Islet precursor cell (in vitro differentiated cells): ENCODE results near the gene KIRREL1.
A peak's percentile ranks its signal among the peaks of the same experiment; 100 is the strongest.

ENCODE experiments used
- DNase-seq: peaks from one replicate; pipeline ENCODE4 v3.0.0-alpha.2; 2018

Gene KIRREL1

GRCh38 chr1:158077411-158078256 is 84.2 kb downstream of the KIRREL1 start:
- no peak for DNase-seq

- DNase-seq, result no peak
Measured at GRCh38 chr1:158078569-158079080, 85.2 kb downstream of the KIRREL1 start.

- DNase-seq, result no peak
Measured at GRCh38 chr1:158080066-158080465, 86.6 kb downstream of the KIRREL1 start.

DNA sequence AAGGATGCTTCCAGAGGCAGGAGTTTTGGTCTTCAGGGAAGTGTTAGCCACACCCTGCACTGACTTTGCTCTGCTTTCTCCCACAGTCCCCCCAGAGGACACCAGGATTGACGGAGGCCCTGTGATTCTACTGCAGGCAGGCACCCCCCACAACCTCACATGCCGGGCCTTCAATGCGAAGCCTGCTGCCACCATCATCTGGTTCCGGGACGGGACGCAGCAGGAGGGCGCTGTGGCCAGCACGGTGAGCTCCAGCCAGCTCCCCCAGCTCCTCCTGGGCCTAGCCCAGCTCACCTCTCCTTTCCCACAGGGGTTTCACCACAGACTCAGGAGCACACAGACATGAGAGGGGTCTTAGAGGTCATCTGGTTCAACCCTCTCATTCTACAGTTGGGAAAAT is 90.9 kb downstream of the KIRREL1 start:
- DNase-seq, result no peak

- DNase-seq, result no peak
Measured at GRCh38 chr1:158084747-158085146, 91.3 kb downstream of the KIRREL1 start.

DNA sequence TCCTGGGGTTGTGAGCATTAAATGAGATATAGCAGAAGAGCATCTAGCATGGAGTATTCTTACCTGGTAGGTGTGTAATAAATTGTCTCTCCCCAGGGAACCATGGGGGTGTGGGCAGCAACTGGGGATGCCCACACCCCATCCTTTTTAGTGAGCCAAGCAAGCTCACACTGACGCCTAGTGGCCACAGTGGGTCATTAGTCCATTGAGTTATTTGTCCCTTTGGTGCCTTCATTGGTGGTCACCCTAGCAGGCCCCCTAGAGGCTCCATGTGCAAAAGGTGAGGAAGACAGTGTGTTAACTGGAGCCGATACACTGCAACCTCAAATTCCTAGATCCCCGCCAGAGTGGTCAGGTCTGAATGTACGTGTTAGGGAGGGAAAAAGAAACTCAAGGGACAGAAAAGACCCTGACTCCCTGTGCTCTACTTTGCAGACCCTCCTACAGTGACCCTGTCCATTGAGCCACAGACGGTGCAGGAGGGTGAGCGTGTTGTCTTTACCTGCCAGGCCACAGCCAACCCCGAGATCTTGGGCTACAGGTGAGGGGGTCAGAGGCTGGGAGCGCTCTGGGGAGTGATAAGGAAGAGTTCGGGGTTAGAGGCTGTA is 94.0 kb downstream of the KIRREL1 start:
- peak; percentile 90 for DNase-seq

DNA sequence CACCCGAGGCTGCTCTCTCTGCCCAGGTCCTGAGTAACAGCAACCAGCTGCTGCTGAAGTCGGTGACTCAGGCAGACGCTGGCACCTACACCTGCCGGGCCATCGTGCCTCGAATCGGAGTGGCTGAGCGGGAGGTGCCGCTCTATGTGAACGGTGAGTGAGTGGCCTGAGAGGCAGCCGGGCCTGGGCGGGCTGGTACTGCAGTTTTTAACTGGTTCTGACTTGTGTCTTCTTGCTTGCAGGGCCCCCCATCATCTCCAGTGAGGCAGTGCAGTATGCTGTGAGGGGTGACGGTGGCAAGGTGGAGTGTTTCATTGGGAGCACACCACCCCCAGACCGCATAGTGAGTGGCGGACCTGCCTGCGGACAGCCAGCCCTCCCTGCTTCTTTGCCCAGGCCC is 96.0 kb downstream of the KIRREL1 start:
- no peak for DNase-seq

GRCh38 chr1:158089925-158090637 is 96.6 kb downstream of the KIRREL1 start:
- DNase-seq, result no peak

GRCh38 chr1:158093376-158093775 is 99.9 kb downstream of the KIRREL1 start:
- no peak for DNase-seq

DNA sequence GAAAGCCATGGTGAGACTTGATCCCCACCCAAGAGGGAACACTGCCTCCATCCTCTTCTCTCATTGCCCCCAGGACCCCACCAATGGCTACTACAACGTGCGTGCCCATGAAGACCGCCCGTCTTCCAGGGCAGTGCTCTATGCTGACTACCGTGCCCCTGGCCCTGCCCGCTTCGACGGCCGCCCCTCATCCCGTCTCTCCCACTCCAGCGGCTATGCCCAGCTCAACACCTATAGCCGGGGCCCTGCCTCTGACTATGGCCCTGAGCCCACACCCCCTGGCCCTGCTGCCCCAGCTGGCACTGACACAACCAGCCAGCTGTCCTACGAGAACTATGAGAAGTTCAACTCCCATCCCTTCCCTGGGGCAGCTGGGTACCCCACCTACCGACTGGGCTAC is 101.1 kb downstream of the KIRREL1 start:
- DNase-seq, result no peak

- DNase-seq, result no peak
Measured at GRCh38 chr1:158095737-158096335, 102.4 kb downstream of the KIRREL1 start.

DNA sequence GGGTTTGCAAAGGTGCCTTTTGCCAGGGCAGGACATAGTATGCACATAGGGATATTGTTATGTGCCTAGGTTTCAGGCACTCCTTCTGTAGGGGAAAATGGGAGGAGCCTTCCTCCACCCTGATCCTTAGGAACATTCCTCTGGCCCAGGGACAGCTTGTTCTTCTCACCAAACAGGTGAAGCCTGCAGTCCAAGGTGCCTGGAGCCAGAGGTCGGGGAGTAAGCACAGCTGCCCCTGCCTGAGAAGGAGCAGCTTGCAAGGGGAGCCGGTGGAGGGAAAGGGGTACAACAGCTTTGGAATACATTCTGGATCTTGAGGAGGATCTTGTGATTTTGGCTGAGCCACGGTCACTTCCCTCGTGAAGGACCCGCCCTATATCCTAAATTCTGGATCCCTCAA is 104.8 kb downstream of the KIRREL1 start:
- DNase-seq, result no peak

DNA sequence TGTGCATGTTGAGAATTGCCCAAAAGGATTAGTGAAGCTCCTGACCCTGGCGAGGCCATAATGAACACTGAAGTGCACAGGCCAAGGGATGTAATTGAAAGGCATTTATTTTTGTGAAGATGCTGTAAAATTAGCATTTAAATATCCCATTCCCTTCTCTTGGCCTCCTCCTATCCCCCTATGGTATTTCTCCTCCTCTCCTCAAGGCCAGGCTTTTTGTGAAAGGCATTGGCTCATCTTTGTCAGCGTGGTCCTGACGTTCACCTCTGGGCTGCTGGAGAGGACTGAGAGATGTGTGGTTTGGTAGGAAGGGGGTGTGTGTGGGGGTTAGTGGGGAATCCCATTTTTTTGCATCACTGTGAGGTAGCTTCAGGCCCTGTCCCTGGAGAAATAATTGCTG is 105.7 kb downstream of the KIRREL1 start:
- DNase-seq, result no peak

DNA sequence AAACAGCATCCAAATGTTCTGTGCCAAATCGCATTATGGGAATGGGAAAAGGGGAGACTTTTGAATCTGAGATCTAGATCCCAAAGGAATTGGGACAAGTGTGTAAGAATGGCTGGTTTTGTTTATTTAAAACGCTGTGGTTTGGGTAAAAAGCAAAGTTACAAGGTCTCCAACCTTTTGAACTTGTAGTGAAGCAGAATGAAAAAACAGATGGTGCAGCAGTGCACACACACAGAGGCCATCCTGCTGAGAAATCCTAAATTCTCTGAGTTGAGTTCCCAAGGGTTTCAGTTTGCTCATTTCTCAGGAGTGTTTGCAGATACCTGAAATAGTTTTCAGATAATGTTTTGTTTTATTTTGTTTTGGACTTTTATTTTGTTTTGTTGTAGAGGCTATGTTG is 107.1 kb downstream of the KIRREL1 start:
- DNase-seq, result no peak

GRCh38 chr1:158101455-158101854 is 108.0 kb downstream of the KIRREL1 start:
- DNase-seq, result no peak

DNA sequence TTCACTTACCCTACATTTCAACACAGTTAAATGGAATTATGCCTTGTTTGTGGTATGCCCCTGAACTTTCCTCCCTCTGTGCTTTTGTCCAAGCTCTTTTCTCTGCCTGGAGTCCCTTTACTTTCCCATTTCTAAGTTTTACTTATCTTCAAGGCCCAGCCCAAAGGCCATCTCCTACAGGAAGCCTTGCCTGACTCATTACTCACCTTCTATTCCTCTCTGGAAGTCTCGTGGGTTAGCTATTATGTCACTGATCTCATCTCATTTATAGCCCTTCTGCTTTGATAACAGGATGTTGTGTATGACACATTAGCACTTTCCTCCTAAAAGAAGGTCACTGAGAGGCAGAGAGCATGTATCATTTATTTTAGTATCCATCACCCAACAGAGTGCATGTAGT is 108.5 kb downstream of the KIRREL1 start:
- DNase-seq, result no peak

GRCh38 chr1:158102881-158103674 is 109.6 kb downstream of the KIRREL1 start:
- no peak for DNase-seq

DNA sequence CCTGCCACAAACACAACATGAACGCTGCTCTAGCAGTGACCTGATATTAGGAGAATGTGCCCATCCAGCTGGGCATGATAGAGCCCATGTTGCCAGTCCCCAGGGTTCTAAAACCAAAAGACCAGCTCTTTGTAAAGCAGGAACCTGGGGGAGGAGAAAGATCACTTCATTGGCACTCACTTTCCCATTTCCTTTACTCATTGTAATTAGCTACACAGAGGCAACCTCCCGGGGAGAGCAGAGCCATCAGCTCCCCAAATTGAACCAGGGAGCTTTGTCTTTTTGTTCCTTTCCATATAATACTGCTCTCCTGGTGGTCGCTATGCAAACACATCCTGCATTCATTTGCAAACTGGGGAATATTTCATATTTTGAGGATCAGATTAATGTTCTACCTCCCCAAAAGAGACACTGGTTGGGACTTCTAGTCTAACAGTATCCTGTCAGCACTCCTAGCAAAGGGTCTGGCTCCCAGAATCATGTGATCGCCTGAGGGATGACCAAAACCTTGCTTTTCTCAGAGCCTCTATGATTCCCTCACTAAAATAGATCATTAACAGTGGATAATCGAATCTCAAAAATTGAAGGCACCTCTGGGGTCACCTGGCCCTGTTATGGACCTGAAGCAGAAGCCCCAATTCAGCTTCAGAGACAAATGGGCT is 110.5 kb downstream of the KIRREL1 start:
- DNase-seq, result no peak

GRCh38 chr1:158104891-158105290 is 111.4 kb downstream of the KIRREL1 start:
- no peak for DNase-seq

DNA sequence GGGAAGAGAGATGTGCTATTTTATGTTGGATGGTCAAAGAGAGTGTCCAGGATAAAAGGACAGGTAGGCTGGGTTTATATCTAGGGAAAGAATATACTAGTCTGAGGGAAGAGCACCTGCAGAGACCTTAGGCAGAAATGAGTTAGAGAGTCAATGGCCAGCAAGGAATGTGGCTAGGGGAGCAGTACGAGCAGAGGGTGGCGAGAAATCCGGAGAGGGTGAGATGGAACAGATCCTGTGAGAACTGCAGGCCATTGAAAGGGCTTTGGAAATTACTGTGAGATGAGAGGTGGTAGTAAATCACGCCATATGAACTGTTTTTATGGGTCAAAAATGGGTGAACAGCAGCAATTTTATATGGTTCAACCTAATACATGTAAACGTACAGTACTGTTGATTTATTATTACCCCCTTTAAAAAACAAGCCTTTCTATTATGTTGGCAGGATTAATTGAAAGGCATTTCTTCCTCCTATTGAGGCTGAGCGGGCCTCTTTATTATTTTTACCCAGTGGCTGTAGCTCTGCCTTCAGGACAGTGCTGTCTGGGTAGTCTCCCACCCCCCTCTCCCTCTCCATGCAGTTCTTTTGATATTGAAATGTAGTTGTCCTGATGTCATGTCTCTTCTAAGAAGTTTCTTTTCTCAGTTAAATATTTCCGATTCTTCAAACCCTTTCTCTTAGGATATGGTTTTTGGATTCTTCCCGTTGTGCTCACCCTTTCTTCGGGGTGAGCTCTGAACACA is 112.1 kb downstream of the KIRREL1 start:
- no peak for DNase-seq

DNA sequence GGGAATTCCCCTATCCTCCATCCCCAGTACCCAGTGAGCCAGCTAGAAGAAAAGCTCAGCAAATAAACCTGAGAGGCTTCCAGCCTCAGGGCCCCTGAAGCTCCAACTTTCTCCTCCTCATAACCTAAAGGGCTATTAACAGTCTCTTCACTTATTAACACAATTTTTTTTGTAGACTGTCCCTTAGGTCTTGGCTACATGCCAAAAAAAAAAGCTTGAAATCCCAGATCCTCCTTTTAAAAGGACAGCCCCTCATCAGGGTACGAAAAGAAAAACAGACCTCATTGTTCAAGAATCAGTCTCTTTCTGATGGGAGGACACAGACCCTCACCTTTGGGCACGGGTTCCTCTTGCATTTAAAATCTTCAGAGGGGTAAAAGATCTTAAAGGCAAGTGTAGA is 114.5 kb downstream of the KIRREL1 start:
- DNase-seq, result no peak
